ENCODE data around the gene SCYGR2. TPM values are rescaled to one million over a fixed set of nuclear protein-coding genes. Genes with fewer than 3 reads are reported as not detected.

Gene SCYGR2
- total RNA-seq, 1 donor from 2014 or later, result not detected

DNA sequence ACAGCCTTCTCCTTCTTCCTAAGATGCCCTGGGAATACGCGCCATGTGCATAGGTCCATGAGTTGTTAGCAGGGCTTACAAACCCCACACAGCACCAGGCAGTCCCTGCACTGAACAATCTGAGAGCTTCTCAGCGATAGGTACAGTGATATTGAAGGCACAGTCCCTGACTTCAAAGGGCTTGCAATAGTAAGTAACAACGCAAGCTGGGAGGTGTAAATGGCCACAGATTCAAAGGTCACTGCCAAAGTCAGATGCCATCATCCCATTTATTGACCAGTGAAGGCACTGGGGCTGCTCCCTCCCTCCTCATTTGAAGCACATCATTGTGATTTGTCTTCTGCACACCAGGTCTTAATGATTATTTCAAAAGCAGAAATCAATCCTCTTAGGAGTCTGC is 16.5 kb downstream of the SCYGR2 start:
- Mint-ChIP-seq H3K4me3 (no peak overlapping the region), H3K4me1 (ENCODE audit: low read depth) (no peaks in the 10 kb centered on the region), H3K36me3 (ENCODE audit: low read depth) (no peaks in the 10 kb centered on the region), H3K27ac (no peak overlapping the region), H3K27me3 (ENCODE audit: insufficient read depth) (peaks cover 27% of the 10 kb centered on the region), H3K9me3 (no peaks in the 10 kb centered on the region)
- intact Hi-C loops (cut with micrococcal nuclease), result no loop called here
- DNase-seq (ENCODE audit: low spot score), result no peak

DNA sequence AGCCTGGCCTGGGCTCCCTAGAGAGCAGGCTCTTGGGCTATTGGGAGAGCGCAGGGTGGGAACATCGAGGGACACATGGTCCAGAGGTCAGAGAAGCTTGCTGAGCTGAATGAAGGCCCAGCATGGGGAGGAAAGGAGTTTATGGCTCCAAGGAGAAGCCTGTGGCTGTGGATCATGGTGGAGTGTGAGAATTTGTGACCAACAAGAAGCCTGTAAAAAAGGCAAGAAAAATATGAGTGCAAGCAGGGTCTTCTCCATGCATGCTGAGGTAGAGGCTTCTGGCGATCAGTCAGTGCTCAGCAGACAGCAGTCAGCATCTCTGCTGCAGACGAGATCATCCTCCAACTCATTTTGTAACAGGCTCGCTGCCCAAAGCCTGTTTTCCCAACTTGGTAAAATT is 17.2 kb downstream of the SCYGR2 start:
- H3K27me3 Mint-ChIP-seq (ENCODE audit: insufficient read depth), result peaks cover 22% of the 10 kb centered on the region
- intact Hi-C loops (cut with micrococcal nuclease), result no loop called here
- DNase-seq (ENCODE audit: low spot score), result no peak

DNA sequence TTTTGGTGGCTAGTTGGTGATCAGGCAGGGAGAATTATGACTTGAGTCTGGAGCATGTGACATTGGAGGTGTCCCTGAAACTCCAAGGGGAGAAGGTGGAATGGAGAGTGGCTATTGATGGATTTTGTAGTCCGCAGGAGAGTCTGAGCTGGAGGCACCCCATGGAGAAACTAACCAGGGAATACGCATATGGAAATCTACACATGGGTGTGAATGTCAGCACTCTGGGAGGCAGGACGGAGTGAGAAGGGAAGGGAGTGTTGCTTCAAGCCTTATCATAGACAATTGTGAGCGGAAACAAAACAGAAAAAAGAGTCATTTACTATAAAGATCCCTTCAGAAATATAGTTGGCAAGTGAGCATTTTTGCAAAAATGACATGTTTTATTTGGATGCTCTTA is 17.9 kb downstream of the SCYGR2 start:
- intact Hi-C loops (cut with micrococcal nuclease), result no loop called here
- Mint-ChIP-seq H3K4me1 (ENCODE audit: low read depth) (no peaks in the 10 kb centered on the region), H3K36me3 (ENCODE audit: low read depth) (no peaks in the 10 kb centered on the region), H3K9me3 (no peaks in the 10 kb centered on the region), H3K27me3 (ENCODE audit: insufficient read depth) (peaks cover 22% of the 10 kb centered on the region), H3K27ac (no peak overlapping the region), H3K4me3 (no peak overlapping the region)
- DNase-seq (ENCODE audit: low spot score), result no peak

More for the DNA sequence above, 17.2 kb downstream of the SCYGR2 start:
- H3K9me3 Mint-ChIP-seq, result no peaks in the 10 kb centered on the region
- H3K4me3 Mint-ChIP-seq, result no peak overlapping the region
- no peaks in the 10 kb centered on the region for H3K4me1 Mint-ChIP-seq (ENCODE audit: low read depth)
- no peak overlapping the region for H3K27ac Mint-ChIP-seq
- no peaks in the 10 kb centered on the region for H3K36me3 Mint-ChIP-seq (ENCODE audit: low read depth)

DNA sequence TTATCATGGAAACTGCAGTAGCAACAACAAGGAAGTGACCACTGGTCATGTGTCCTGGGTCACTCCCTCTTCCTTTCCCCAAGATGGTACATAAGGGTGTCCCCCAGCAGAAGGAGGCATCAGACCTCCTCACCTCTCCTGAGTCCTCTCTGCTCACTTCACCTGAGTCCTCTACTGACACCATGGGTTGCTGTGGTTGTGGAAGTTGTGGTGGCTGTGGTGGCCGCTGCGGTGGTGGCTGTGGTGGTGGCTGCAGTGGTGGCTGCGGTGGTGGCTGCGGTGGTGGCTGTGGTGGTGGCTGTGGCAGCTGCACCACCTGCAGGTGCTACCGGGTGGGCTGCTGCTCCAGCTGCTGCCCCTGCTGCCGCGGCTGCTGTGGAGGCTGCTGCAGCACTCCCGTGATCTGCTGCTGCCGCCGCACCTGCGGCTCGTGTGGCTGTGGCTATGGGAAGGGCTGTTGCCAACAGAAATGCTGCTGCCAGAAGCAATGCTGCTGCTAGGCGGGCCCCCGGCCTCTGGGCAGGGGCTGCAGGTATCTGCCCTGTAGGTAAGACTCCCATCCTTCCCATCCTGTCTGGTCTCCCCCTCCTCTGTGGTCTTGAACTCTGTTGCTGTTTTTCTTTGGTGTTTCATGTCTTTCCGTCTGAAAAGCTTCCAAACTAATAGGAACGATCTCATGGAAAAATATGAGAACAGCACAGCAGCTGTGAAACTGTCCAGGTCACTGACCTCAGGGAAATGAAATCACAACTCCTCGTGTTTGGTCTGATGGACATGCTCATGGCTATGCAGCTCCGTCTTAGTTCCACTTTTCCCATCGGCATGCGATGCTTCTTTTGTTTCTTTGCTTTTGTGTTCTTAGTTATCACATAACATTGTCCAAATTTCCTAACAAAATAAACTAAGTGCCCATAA is 18.9 kb downstream of the SCYGR2 start, which contains the start of gene SCYGR4:
Gene SCYGR4 (plus strand): TSS at position 183 of the 915 bp plus-strand sequence. CDS start 0 bp downstream, at position 183.
- intact Hi-C loops (cut with micrococcal nuclease), result no loop called here
- no peaks in the 10 kb centered on the region for H3K9me3 Mint-ChIP-seq
- no peak within 1 kb of the TSS for H3K4me3 Mint-ChIP-seq
- no peaks in the 10 kb centered on the region for H3K36me3 Mint-ChIP-seq (ENCODE audit: low read depth)
- H3K27ac Mint-ChIP-seq, result no peak within 1 kb of the TSS
- DNase-seq (ENCODE audit: low spot score), result no peak
- peaks cover 16% of the 10 kb centered on the region for H3K27me3 Mint-ChIP-seq (ENCODE audit: insufficient read depth)
- H3K4me1 Mint-ChIP-seq (ENCODE audit: low read depth), result no peaks in the 10 kb centered on the region

DNA sequence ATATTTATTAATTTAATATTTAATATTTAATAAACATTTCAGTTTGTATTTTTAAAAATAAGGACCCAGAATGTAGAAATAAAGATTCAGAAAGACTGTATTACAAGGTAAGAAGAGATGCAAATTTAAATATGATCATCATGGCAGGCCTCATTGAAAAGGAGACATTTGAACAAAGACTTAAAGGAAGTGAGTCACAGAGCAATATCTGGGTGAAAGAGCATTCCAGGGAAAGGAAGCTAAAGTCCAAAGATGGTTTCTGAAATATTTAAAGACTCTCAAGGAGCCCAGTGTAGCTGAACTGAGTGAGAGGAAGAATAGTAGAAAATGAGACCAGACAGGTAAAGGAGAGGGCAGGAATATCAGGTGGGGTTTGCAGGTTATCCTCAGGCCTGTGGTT is 24.5 kb downstream of the SCYGR2 start:
- no peak for DNase-seq (ENCODE audit: low spot score)
- no peak overlapping the region for H3K27ac Mint-ChIP-seq
- H3K4me1 Mint-ChIP-seq (ENCODE audit: low read depth), result no peaks in the 10 kb centered on the region
- intact Hi-C loops (cut with micrococcal nuclease), result no loop called here
- H3K27me3 Mint-ChIP-seq (ENCODE audit: insufficient read depth), result peaks cover 7% of the 10 kb centered on the region
- no peaks in the 10 kb centered on the region for H3K36me3 Mint-ChIP-seq (ENCODE audit: low read depth)
- H3K9me3 Mint-ChIP-seq, result no peaks in the 10 kb centered on the region
- no peak overlapping the region for H3K4me3 Mint-ChIP-seq

DNA sequence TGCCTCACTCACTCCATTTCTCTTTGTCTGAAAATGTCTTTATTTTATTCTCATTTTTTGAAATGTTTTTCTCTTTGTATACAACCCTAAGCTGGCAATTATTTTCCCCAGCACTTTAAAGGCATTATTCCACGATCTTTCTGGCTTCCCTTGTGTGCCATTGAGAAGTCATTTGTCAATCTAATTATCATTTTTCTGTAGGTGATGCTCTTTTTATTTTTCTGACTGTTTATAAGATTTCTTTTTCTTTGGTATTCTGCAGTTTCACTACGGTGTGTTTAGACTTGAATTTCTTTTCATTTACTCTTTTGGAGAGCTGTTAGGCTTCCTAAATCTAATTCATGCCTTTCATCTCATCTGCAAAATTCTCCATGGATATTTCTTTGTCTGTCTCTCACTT is 26.7 kb downstream of the SCYGR2 start:
- no peak for DNase-seq (ENCODE audit: low spot score)
- no peaks in the 10 kb centered on the region for H3K36me3 Mint-ChIP-seq (ENCODE audit: low read depth)
- H3K27ac Mint-ChIP-seq, result no peak overlapping the region
- H3K4me1 Mint-ChIP-seq (ENCODE audit: low read depth), result no peaks in the 10 kb centered on the region
- no peaks in the 10 kb centered on the region for H3K9me3 Mint-ChIP-seq
- intact Hi-C loops (cut with micrococcal nuclease), result no loop called here
- peaks cover 8% of the 10 kb centered on the region for H3K27me3 Mint-ChIP-seq (ENCODE audit: insufficient read depth)
- no peak overlapping the region for H3K4me3 Mint-ChIP-seq

DNA sequence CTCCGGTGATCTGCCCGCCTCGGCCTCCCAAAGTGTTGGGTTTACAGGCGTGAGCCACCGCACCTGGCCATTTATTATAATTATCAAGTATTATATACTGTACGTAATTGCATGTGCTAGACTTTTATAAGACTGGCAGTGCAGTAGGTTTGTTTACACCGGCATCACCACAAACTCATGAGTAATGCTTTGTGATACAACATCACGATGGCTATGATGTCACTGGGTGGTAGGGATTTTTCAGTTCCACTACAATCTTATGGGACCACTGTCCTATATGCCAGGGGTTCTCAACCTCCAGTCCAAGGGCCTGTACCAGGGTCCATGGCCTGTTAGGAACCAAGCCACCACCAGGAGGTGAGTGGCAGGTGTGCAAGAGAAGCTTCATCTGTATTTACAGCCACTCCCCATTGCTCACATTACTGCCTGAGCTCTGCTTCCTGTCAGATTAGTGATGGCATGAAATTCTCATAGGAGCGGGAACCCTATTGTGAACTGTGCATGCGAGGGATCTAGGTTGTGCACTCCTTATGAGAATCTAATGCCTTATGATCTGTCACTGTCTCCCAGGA is 28.0 kb downstream of the SCYGR2 start:
- H3K4me3 Mint-ChIP-seq, result no peak overlapping the region
- H3K4me1 Mint-ChIP-seq (ENCODE audit: low read depth), result no peaks in the 10 kb centered on the region
- intact Hi-C loops (cut with micrococcal nuclease), result no loop called here
- H3K9me3 Mint-ChIP-seq, result no peaks in the 10 kb centered on the region
- no peak overlapping the region for H3K27ac Mint-ChIP-seq
- DNase-seq (ENCODE audit: low spot score), result no peak
- no peaks in the 10 kb centered on the region for H3K36me3 Mint-ChIP-seq (ENCODE audit: low read depth)
- H3K27me3 Mint-ChIP-seq (ENCODE audit: insufficient read depth), result peaks cover 14% of the 10 kb centered on the region

DNA sequence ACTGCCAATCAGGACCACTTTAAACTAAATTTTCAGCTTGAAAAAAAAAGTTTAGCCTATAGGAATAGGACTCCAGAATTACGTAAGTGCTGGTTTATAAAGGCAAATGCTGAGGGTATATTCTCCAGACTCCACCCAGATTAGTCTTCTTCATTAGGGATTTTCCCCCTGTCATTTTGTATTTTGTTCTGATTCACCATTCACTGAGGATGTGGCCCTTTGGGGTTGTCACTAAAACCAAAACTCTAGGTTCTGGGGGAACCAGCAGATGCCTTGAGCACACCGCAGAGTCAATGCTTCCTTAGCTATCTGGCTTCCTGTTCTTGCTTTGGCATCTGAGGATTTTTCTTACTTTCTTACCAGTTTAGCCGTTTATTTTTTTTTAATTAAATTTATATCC is 29.1 kb downstream of the SCYGR2 start:
- H3K4me3 Mint-ChIP-seq, result no peak overlapping the region
- no peak overlapping the region for H3K27ac Mint-ChIP-seq
- H3K27me3 Mint-ChIP-seq (ENCODE audit: insufficient read depth), result peaks cover 16% of the 10 kb centered on the region
- H3K4me1 Mint-ChIP-seq (ENCODE audit: low read depth), result no peaks in the 10 kb centered on the region
- H3K36me3 Mint-ChIP-seq (ENCODE audit: low read depth), result no peaks in the 10 kb centered on the region
- H3K9me3 Mint-ChIP-seq, result no peaks in the 10 kb centered on the region
- intact Hi-C loops (cut with micrococcal nuclease), result no loop called here
- peak; percentile 3 for DNase-seq (ENCODE audit: low spot score)

DNA sequence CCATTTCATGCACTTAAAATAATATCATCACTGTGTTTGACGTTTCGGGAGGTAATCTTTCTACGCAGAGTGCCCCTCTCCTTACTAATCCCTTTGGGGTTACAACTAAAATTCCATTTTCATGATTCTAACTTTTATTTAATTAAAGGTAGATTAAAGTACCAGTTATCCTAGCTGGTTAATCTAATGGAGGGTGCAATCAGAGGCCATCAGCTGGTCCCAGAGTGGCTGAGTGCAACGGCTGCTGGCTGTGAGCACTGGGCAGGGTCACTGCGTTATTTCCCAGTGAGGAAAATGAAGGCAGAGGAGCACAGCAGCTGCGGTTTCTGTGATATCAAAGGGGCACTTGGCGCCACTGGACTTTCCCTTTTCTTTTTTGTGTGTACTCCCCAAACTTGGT is 30.7 kb downstream of the SCYGR2 start:
- Mint-ChIP-seq H3K9me3 (no peaks in the 10 kb centered on the region), H3K4me3 (no peak overlapping the region), H3K4me1 (ENCODE audit: low read depth) (no peaks in the 10 kb centered on the region), H3K36me3 (ENCODE audit: low read depth) (no peaks in the 10 kb centered on the region), H3K27me3 (ENCODE audit: insufficient read depth) (peaks cover 20% of the 10 kb centered on the region), H3K27ac (no peak overlapping the region)
- intact Hi-C loops (cut with micrococcal nuclease), result no loop called here
- no peak for DNase-seq (ENCODE audit: low spot score)

DNA sequence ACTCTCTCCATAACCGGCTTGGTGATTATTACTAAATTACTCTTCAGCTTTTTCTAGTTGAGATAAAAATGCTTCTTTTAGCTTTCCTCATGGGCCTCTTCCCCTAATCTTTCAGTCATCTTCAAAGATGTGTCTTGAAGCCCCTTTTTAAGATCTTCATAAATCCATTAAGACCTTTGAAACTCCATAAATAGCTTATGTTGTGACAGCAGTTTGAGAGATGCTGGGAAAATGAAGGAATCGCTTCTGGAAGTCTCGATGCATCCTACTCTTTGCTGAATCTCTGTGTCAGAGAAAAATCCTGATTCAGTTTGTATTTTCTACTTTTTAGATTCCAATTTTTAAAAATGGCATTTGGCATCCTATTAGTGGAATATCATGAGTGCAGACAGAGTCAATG is 31.6 kb downstream of the SCYGR2 start:
- no peak overlapping the region for H3K4me3 Mint-ChIP-seq
- intact Hi-C loops (cut with micrococcal nuclease), result no loop called here
- peaks cover 20% of the 10 kb centered on the region for H3K27me3 Mint-ChIP-seq (ENCODE audit: insufficient read depth)
- H3K4me1 Mint-ChIP-seq (ENCODE audit: low read depth), result no peaks in the 10 kb centered on the region
- no peaks in the 10 kb centered on the region for H3K9me3 Mint-ChIP-seq
- no peak for DNase-seq (ENCODE audit: low spot score)
- no peak overlapping the region for H3K27ac Mint-ChIP-seq
- H3K36me3 Mint-ChIP-seq (ENCODE audit: low read depth), result no peaks in the 10 kb centered on the region

DNA sequence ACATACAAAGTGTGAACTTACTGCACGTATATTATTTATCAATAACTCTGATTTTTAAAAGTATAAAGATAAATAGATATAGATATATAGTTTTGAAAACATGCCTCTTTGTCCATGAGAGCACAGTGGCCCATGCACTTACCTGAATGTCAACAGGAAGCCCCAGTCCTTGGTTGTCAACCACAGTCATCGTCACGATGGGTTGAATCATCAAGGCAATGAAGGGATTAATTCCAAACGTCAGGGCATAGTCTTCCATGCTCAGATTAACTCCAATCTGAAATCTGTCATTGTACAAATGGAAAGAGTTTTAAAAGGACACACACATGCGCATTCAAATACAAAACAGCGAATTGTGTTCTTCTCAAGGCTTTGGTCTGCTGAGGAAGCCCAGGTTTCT is 34.1 kb downstream of the SCYGR2 start:
- Mint-ChIP-seq H3K27me3 (ENCODE audit: insufficient read depth) (peaks cover 16% of the 10 kb centered on the region), H3K4me3 (no peak overlapping the region), H3K9me3 (no peaks in the 10 kb centered on the region), H3K4me1 (ENCODE audit: low read depth) (no peaks in the 10 kb centered on the region), H3K36me3 (ENCODE audit: low read depth) (no peaks in the 10 kb centered on the region), H3K27ac (no peak overlapping the region)
- intact Hi-C loops (cut with micrococcal nuclease), result no loop called here
- no peak for DNase-seq (ENCODE audit: low spot score)

DNA sequence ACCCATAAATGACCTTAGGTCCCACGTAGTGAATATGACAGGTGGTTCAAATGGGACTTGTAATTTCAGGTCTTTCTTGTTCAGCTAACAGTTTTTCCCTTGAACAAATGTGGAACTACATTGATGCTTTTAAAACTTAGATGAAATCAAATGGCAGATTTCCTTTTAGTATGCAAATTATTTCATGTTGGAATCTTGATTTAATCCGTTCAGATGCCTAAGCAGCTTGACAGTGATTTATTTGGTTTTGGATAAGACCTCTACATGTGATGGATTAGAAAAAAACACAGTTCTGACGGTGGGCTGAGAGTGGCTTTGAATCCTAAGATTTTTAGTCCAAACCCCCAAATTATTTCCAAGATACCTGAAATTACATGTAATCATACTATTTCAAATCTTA is 35.5 kb downstream of the SCYGR2 start:
- Mint-ChIP-seq H3K27ac (no peak overlapping the region), H3K27me3 (ENCODE audit: insufficient read depth) (peaks cover 16% of the 10 kb centered on the region), H3K36me3 (ENCODE audit: low read depth) (no peaks in the 10 kb centered on the region), H3K9me3 (no peaks in the 10 kb centered on the region), H3K4me1 (ENCODE audit: low read depth) (no peaks in the 10 kb centered on the region), H3K4me3 (no peak overlapping the region)
- no peak for DNase-seq (ENCODE audit: low spot score)
- intact Hi-C loops (cut with micrococcal nuclease), result no loop called here

DNA sequence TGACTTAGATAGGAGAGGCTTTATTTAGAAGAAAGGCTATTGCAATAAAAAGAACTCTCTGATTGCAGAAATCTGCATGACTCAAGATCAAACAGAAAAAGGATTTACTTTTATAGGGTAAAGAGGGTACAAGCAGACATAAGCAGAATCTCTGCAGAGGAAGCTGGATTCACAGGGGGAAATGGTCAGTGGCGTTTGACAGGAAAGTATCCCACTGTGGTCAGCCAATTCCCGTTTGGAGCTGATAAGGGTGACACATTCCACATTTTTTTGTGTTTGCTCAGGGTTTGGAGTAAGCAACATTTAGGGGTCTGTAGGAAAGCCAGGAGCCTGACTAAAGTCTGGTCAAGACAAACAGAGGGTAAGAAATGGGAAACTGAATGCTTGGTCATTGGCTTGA is 44.0 kb downstream of the SCYGR2 start:
- Mint-ChIP-seq H3K27ac (no peak overlapping the region), H3K27me3 (ENCODE audit: insufficient read depth) (peaks cover 3% of the 10 kb centered on the region), H3K4me1 (ENCODE audit: low read depth) (no peaks in the 10 kb centered on the region), H3K4me3 (no peak overlapping the region), H3K36me3 (ENCODE audit: low read depth) (no peaks in the 10 kb centered on the region), H3K9me3 (no peaks in the 10 kb centered on the region)
- intact Hi-C loops (cut with micrococcal nuclease), result no loop called here
- DNase-seq (ENCODE audit: low spot score), result no peak
